Testis (tissue), 2 donors: ENCODE measurements around the gene KLF5.

Experiments
- POLR2A ChIP-seq: fragments of 450-650 bp; IDR thresholded peaks from one replicate; pipeline ENCODE4 v1.6.1; 2017; ENCODE audit warnings: antibody characterized with exemption, mild to moderate bottlenecking, moderate library complexity
- TF ChIP-seq, protein P1 (sequence below), 3 experiments: fragments of 450-650 bp in 2 of 3; fragments of 200-600 bp in 1 of 3; sonication (generic) in 1 of 3; IDR thresholded peaks; one replicate each; pipeline ENCODE4 v1.5.1; 2016 to 2019; ENCODE audit warnings: antibody characterized with exemption in 3 of 3, mild to moderate bottlenecking in 2 of 3, moderate library complexity in 1 of 3

DNA sequence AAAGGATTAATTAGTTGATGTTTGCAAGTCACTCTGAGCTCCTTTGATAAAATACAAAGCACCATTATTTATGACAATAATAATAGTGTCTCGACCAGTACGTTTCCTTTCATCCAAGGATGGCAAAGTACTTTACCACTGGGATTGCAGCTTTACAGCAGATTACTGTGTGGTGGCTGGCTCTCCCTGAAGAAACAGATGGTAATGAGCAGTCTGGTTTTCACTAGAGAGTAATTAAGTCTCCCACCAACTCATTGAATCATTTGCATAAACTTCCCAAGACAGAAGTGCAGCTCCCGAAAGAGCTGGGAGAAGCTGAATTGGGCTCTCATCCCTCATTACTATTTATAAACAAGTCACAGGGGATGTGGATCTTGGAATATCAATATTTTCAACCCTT is 48.7 kb downstream of the KLF5 start:
- TF ChIP-seq, protein P1, sequence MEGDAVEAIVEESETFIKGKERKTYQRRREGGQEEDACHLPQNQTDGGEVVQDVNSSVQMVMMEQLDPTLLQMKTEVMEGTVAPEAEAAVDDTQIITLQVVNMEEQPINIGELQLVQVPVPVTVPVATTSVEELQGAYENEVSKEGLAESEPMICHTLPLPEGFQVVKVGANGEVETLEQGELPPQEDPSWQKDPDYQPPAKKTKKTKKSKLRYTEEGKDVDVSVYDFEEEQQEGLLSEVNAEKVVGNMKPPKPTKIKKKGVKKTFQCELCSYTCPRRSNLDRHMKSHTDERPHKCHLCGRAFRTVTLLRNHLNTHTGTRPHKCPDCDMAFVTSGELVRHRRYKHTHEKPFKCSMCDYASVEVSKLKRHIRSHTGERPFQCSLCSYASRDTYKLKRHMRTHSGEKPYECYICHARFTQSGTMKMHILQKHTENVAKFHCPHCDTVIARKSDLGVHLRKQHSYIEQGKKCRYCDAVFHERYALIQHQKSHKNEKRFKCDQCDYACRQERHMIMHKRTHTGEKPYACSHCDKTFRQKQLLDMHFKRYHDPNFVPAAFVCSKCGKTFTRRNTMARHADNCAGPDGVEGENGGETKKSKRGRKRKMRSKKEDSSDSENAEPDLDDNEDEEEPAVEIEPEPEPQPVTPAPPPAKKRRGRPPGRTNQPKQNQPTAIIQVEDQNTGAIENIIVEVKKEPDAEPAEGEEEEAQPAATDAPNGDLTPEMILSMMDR (IDR thresholded peaks at IDR 0.05): no peak
- TF ChIP-seq POLR2A: no peak
